Activated effector memory CD4-positive, alpha-beta T cell treated with anti-CD3 and anti-CD28 coated beads, Interleukin-2, amount 50 U/mL, for 16 hours (primary cell): Measurements from ENCODE around the gene MAB21L2.
"Not testable (repeated sequence)": the region's sequence is repeated elsewhere in the genome, so short reads cannot be mapped to it uniquely, and the experiment has no call there.

Experiments used
- DNase-seq: peaks from one replicate; pipeline ENCODE4 v3.0.0-alpha.2; 2020

MAB21L2 gene

DNA sequence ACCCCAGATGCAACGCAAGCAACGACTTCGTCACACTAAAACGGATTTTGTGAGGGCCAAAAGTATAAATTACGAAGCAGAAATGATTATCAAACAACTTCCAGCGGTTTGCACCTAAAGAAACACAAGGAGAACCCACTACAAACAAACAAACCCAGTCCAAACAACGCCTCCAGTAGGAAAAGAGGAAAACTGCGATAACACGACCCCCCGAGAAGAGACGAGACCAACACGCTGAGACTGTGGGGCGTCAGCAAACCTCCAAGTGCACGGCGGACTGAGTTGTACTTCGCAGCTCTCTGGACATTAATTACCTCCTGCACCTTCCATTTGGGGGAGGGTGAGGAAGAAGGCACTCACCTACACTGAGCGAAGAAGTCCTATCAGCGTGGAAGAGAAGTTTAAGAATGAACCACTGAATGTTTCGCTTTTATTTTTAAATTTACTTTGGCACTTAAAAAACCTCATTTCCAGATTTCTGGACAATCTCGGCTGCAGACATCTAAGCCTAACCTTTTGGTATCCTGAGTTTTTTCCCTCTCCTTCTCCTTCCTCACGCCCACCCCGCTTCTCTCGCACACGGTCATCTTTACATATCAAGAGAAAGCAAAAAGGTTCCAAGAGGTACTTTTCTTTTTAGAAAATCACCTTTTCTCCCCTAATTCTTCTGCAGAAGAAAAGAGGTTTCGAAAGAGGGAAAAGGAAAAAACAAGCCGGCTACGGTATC is at the start of gene MAB21L2:
Gene MAB21L2, plus strand, starts transcription at position 6 of the 727 bp plus-strand sequence. CDS start 879 bp downstream, outside the sequence.
- DNase-seq: no peak

GRCh38 chr4:150533673-150534072 is 48.3 kb upstream of the MAB21L2 start:
- DNase-seq: no peak

GRCh38 chr4:150534818-150535217 is 47.1 kb upstream of the MAB21L2 start:
- DNase-seq: no peak

DNA sequence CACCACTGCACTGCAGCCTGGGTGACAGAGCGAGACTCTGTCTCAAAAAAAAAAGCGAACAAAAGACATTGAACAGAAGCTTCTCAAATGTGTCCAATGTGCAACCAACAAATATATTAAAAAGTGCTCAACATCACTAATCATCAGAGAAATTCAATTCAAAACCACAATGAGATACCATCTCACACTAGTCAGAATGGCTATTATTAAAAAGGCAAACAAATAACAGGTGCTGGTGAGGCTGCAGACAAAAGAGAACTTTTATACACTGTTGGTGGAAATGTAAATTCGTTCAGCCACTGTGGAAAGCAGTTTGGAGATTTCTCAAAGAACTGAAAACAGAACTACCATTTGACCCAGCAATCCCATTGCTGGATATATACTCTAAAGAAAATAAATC is 44.0 kb upstream of the MAB21L2 start:
- not testable (repeated sequence) for DNase-seq

DNA sequence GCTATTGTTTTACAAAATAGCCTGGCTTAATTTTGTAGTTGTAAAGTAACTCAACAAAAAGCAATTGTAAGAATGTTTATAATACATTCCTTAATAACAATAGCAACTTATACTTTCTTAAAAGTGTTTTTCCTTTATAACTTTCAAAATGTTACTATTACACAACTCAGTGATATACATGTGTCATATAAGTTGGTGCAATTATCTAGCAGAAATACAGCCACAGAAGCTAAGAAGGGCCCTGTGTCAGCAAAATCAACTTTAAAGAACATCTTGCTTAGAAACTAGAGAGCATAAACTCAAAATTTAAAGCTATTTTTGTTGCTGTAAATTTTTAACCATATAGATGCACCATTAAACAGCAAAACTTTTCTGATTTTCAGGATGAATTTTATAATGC is 41.4 kb upstream of the MAB21L2 start:
- DNase-seq: no peak

- no peak for DNase-seq
Observed at GRCh38 chr4:150540959-150541360, 41.0 kb upstream of the MAB21L2 start.

GRCh38 chr4:150541681-150542080 is 40.3 kb upstream of the MAB21L2 start:
- DNase-seq: no peak

GRCh38 chr4:150543042-150543441 is 38.9 kb upstream of the MAB21L2 start:
- no peak for DNase-seq

GRCh38 chr4:150546286-150546685 is 35.7 kb upstream of the MAB21L2 start:
- no peak for DNase-seq

GRCh38 chr4:150547154-150547838 is 34.7 kb upstream of the MAB21L2 start:
- DNase-seq: no peak

DNA sequence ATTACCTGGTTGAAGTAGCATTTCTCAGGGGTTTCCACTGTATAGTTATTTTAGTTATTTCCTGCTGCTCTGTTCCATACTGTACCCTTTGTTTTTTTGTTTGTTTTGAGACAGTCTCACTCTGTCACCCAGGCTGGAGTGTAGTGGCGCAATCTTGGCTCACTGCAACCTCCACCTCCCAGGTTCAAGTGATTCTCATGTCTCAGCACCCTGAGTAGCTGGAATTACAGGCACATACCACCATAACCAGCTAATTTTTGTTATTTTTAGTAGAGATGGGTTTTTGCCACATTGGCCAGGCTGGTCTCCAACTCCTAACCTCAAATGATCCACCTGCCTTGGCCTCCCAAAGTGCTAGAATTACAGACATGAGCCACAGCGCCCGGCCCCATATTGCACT is 24.1 kb upstream of the MAB21L2 start:
- DNase-seq: not testable (repeated sequence)

DNA sequence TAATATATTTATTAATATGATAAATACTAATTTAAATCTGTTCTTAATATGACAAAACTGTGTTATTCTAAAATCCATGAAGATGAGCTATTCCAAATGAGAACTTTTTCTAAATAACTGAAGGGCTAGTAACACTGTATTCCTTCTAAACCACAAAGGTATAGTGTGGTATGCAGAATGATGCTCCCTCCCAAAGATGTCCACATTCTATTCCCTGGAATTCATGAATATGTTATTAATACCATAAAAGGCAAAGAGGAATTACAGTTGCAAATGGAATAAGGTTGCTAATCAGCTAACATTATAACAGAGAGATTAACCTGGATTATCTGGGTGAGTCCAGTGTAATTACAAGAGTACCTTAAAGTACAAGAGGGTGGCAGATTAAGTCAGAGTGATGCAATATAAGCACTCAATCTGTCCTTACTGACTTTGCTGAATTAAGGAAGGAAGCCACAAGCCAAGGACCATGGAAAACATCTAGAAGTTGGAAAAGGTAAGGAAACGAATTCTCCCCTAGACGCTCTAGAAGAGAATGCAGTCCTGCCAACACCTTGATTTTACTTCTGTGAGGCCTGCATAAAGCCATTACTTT is 20.7 kb upstream of the MAB21L2 start:
- no peak for DNase-seq

GRCh38 chr4:150562250-150562649 is 19.7 kb upstream of the MAB21L2 start:
- no peak for DNase-seq

GRCh38 chr4:150562751-150563150 is 19.2 kb upstream of the MAB21L2 start:
- no peak for DNase-seq

GRCh38 chr4:150564967-150565366 is 17.0 kb upstream of the MAB21L2 start:
- not testable (repeated sequence) for DNase-seq

- DNase-seq: no peak
Observed at GRCh38 chr4:150567070-150567469, 14.9 kb upstream of the MAB21L2 start.

GRCh38 chr4:150569384-150569987 is 12.5 kb upstream of the MAB21L2 start:
- no peak for DNase-seq

GRCh38 chr4:150569998-150570535 is 11.9 kb upstream of the MAB21L2 start:
- DNase-seq: no peak

DNA sequence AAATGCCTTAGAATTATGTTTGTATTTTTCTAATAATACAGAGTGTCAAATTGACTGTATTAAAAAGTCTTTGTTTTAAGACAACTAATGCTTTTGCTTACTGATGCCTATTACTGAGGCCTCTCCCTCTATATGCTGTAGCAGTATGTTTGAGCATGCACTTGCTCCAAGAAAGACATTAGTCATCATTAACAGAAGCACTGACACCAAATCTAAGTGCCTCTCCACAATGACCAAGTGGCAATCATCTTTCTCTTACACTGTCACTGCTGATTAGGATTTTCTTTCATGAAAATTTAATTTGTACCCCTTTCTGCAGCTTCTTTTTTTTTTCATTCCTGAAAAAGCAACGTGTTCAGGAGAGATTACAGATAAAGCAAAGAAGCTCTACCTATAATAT is 11.1 kb upstream of the MAB21L2 start:
- DNase-seq: no peak

DNA sequence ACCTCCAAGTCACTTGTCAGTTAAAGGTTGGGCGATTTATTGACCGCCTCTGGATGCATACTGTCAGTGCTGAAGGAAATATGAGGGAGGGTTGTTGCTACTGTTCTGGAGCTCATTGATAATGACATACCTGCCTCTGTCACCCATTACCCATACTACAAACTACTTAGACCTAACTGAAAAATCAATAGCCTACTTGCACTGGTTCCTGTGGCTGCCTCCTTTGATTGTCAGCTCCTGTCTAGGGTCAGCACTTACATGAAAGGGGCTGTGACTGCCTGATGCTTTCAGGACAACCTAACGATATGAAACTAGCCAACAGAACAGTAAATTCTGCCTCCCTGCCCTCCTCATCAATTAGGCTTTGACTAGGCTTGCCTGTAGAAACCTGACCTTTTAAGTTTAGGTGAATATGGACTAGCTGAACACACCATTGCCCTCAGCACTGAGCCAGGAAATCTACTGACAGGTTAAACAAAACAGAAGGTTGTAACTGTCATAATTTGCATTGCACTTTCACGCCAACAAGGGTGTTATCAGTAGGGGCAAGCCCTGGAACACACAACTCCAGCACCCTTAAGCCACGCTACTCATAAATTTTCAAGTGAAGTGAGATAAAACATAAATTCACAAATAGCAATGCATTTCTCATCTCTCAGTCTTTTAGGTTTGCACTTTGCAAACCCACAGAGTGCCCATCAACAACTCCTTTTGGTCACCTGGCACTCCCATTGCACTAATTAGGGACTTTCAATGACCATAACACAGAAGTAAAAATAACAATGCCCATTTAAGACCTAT is 9.0 kb upstream of the MAB21L2 start:
- DNase-seq: no peak

DNA sequence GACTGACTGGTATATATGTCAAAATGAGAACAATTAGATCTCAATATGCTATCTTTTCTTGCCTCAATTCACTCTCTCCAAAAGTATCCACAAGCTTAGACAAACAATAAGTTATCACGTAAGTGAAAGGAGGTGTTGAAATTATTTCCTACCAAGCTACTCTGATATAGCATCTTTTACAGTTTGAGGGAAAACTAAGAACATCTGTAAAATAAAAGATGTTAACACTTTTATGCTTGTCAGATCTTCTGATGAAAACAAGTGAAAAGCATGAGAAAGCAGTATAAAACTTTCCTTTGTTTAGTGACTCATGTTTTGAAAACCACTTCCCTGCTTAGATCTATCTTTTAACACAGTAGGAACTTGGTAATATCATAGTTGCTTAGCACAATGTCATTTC is 8.4 kb upstream of the MAB21L2 start:
- DNase-seq: no peak

DNA sequence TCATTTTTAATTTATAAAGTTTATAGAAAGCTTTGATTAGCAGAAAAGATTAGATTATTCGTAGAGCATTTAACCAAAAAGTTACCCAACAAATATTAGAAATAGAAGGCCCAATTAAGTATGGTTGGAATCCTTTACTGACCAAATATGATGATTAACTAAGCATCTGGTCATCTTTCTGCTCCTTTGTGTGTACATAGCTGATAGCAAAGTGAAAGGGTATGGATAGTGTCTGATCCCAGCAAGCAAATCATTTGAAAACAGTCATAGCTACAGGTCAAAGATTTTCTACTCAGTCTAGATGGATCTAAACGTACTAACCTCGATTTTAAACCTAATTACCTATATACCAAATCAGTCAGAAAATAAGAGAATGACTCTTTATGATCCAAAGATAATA is 7.3 kb upstream of the MAB21L2 start:
- no peak for DNase-seq

GRCh38 chr4:150577796-150578195 is 4.2 kb upstream of the MAB21L2 start:
- DNase-seq: no peak
